ENCODE measurements around the gene NOVA2.

The NOVA2 gene

GRCh38 chr19:45973553-45974338 lies at the start of gene NOVA2:
Gene NOVA2, minus strand, starts transcription at chr19:45973865. Its CDS starts 514 bp downstream, at chr19:45973351.
- peak; percentile 34 for DNase-seq

- DNase-seq: no peak
These were observed 49.7 kb upstream of the NOVA2 start for GRCh38 chr19:46023311-46023779.

- DNase-seq: no peak
These were observed 49.0 kb upstream of the NOVA2 start, which contains the start of gene PGLYRP1 for GRCh38 chr19:46022431-46023310. Gene PGLYRP1, minus strand, starts transcription at chr19:46023053. Its CDS starts 32 bp downstream, at chr19:46023021.

GRCh38 chr19:46022061-46022430 lies 48.4 kb upstream of the NOVA2 start:
- DNase-seq: no peak

- DNase-seq: no peak
These were observed 47.9 kb upstream of the NOVA2 start for GRCh38 chr19:46021531-46022041.

DNA sequence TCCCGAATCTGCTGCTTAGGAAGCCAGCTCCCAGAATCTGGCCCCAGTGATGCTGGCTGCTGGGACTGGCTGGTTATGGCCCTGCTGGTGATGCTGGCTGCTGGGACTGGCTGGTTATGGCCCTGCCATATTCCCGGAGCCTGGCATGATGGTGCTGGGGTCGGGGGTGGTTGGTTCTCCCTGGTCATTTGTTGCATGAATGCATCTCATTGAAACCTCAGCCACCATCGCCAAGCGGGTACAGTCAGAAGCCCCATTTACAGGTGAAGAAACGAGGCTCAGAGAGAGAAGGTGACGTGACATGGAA lies 47.1 kb upstream of the NOVA2 start:
- no peak for DNase-seq

DNA sequence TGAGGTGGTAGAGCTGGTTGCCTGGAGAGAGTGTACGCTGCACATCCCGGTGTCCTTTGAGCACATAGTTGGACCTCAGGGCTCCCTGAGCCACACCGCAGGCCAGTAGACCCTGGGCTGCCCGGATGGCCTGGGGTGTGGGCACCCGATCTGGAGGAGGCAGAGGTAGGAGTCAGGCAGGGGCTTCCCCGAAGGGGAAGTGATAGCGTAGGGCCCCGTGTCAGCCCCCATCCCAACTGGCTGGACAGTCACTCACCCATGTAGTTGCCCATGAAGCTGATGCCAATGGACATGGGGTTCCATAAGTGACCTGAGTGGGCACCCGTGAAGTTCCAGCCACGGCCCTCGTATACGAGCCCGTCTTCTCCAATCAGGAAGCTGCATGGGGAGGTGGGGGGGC lies 45.6 kb upstream of the NOVA2 start:
- no peak for DNase-seq

- no peak for DNase-seq
These were observed 45.1 kb upstream of the NOVA2 start for GRCh38 chr19:46018729-46019251.

DNA sequence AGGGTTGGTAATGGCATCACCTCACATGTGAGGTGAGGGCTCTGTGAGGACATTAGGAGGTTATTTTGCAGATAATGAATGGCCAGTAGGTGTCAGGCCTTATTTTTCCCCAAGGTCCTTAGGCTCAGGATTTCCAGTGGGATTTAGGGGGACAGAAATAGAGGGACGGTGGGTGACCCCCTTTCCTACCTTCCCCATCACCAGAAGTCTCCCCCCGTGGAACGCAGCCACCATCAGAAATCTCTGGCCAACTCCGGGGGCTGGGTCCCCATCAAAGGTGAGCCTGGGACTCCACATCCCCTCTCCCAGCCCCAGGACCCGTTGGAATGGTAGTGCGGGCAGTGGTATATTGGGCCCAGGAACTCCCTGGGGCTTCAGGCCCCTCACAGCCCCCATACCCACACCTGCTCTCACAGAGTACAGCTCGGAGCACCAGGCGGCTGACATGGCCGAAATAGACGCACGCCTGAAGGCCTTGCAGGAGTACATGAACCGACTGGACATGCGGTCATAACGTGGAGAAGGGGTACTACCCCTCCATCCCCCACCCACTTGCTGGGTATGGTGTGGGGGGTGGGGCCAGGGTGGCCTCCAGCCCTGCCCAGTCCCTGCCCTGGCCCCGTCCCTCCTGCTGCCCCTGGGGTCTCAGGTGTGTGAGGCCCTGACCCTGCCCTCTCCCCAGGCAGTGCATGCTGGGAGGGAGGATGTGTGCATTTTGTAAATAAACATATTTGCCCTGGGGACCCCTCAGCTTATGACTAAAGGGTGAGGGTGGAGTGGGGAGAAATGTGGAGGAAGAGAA lies 44.4 kb upstream of the NOVA2 start:
- DNase-seq: no peak

DNA sequence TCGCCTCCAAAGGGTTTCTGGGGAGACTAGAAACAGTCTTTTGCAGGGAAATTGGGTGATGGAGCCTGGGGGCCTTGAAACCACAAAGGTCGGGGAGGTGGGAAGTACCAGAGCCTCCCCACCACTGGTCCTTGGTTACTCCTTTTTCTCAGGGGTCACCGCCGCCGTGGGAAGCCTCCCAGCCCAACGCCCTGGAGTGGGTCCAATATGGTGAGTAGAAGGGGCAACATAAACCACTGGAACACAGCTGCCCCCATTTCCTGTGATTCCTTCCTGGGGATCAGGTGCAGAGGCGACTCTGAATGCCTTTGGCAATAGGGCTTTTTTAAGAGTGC lies 43.4 kb upstream of the NOVA2 start:
- no peak for DNase-seq

- peak; percentile 81 for DNase-seq
These were observed 42.9 kb upstream of the NOVA2 start for GRCh38 chr19:46016426-46017094.

- DNase-seq: peak; percentile 32
These were observed 42.2 kb upstream of the NOVA2 start for GRCh38 chr19:46015687-46016425.

- peak; percentile 67 for DNase-seq
These were observed 41.4 kb upstream of the NOVA2 start for GRCh38 chr19:46014941-46015686.

GRCh38 chr19:46014534-46014933 lies 40.9 kb upstream of the NOVA2 start:
- DNase-seq: no peak

GRCh38 chr19:46009530-46010510 lies 36.2 kb upstream of the NOVA2 start:
- peak; percentile 59 for DNase-seq

DNA sequence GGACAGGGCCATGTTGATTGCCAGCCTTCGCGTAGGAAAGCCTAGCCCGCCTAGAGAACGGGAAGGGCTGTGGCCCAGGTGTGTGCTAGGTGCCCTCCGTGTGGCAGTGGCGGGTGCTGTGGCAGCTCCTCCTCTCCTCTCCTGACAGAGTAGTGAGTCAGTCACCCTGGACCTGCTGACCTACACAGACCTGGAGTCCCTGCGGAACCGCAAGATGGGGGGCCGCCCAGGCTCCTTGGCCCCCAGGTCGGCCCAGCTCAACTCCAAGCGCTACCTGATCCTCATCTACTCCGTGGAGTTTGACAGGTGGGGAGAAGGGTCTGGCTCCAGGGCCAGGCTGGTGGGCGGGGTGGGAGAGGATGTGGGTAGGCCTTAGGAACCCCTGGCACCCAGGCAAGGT lies 32.7 kb upstream of the NOVA2 start:
- no peak for DNase-seq

GRCh38 chr19:46002678-46003275 lies 29.1 kb upstream of the NOVA2 start:
- DNase-seq: no peak

GRCh38 chr19:46000491-46001246 lies 27.0 kb upstream of the NOVA2 start:
- DNase-seq: peak; percentile 68

Data from stimulated activated CD4-positive, alpha-beta T cell treated with anti-CD3 and anti-CD28 coated beads, Interleukin-12 subunit alpha, Interleukin-12 subunit beta, amount 100 ng/mL, for 4 hours (primary cell).